ENCODE measurements around the gene TAC4. TPM values are rescaled to one million over a fixed set of nuclear protein-coding genes. Genes with fewer than 3 reads are reported as not detected.

The TAC4 gene
- total and polyA plus RNA-seq, 4 donors: not detected

DNA sequence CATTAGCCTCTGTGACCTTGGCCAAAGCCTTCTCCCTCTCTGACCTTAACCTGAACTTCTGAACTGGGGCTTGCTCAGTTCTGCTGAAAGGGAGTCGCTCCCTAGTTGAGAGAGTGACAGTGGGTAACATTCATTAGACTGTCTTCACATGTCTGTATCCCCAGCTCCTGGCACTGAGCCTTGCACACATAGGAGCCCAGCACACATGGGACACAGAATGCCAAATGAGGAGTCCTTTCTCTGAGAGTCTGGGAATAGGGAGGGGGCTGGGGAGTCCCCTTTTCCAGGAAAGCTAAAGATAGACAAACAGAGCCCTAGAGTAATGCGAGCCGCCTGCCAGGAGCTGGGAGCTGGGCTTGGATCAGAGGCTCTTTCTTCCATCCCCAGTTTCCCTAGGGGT lies 2.5 kb downstream of the TAC4 start:
- 80% methylated on average over 3 of the region's 3 CpGs for WGBS
- Histone ChIP-seq H3K27me3 (ENCODE audit: control insufficient read depth in 4 of 4, insufficient read depth in 4 of 4, low read length in 3 of 4) (no peaks in the 10 kb centered on the region), H3K4me3 (ENCODE audit: low read depth in 1 of 3, low read length in 3 of 3) (no peak overlapping the region), H3K36me3 (ENCODE audit: control insufficient read depth in 4 of 4, insufficient read depth in 3 of 4, low read depth in 1 of 4, low read length in 3 of 4) (no peaks in the 10 kb centered on the region), H3K9me3 (ENCODE audit: control insufficient read depth in 4 of 4, low read length in 3 of 4) (no peaks in the 10 kb centered on the region), H3K9ac (ENCODE audit: low read depth in 1 of 2, low read length in 2 of 2) (no peak overlapping the region), H3K4me1 (ENCODE audit: control insufficient read depth in 4 of 4, insufficient read depth in 4 of 4, low read length in 3 of 4) (peaks cover 0 to 7% (median under 1%) of the 10 kb centered on the region in 4 donors), H3K27ac (ENCODE audit: low read depth in 1 of 2, low read length in 2 of 2) (peak overlapping the region in 1 of 2 donors; percentile 40)
- TF ChIP-seq GABPA (IDR thresholded peaks at IDR 0.05 in 1 of 2, conservative IDR thresholded peaks at IDR 0.05 in 1 of 2) (no peak), NR2F2 (IDR thresholded peaks at IDR 0.05) (peak; percentile 89), RXRA (IDR thresholded peaks at IDR 0.05) (peak; percentile 35 to 59), SP1 (IDR thresholded peaks at IDR 0.05) (peak; percentile 27)
- TF ChIP-seq, protein P1, sequence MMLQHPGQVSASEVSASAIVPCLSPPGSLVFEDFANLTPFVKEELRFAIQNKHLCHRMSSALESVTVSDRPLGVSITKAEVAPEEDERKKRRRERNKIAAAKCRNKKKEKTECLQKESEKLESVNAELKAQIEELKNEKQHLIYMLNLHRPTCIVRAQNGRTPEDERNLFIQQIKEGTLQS (IDR thresholded peaks at IDR 0.05): no peak
- no peak for DNase-seq (ENCODE audit: low spot score)

DNA sequence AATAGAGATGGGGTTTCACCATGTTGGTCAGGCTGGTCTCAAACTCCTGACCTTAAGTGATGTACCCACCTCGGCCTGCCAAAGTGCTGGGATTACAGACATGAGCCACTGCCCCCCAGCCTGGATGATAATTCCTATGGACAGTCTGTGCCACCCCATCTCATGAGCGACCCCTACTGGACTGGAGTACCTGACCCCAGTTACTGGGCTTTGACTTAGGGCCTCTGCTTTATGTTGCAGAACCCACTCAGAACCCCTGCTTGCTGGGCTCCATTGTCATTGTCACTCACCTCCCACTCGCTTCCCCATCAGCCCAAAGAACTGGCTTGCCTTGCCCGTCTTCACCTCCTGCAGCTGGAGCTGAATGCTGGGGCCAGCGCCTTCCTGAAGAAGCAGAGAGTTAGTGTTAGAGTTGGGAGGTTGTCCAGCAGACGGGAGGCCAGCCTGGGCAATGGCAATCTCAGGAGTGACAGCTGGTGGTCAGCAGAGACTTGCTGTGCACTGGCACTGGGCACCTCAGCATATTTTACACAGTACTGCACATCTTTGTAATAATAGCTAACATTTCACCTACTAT lies 4.0 kb downstream of the TAC4 start:
- no peak overlapping the region for H3K27ac ChIP-seq (ENCODE audit: low read depth in 1 of 2, low read length in 2 of 2)
- H3K4me1 ChIP-seq (ENCODE audit: control insufficient read depth in 4 of 4, insufficient read depth in 4 of 4, low read length in 3 of 4): peaks cover 0 to 5% (median 0%) of the 10 kb centered on the region in 4 donors
- peak; percentile 58 for DNase-seq (ENCODE audit: low spot score)
- no peaks in the 10 kb centered on the region for H3K9me3 ChIP-seq (ENCODE audit: control insufficient read depth in 4 of 4, low read length in 3 of 4)
- H3K4me3 ChIP-seq (ENCODE audit: low read depth in 1 of 3, low read length in 3 of 3): no peak overlapping the region
- no peaks in the 10 kb centered on the region for H3K27me3 ChIP-seq (ENCODE audit: control insufficient read depth in 4 of 4, insufficient read depth in 4 of 4, low read length in 3 of 4)
- H3K9ac ChIP-seq (ENCODE audit: low read depth in 1 of 2, low read length in 2 of 2): no peak overlapping the region
- H3K36me3 ChIP-seq (ENCODE audit: control insufficient read depth in 4 of 4, insufficient read depth in 3 of 4, low read depth in 1 of 4, low read length in 3 of 4): no peaks in the 10 kb centered on the region
- TF ChIP-seq SP1 (IDR thresholded peaks at IDR 0.05) (no peak), JUND (IDR thresholded peaks at IDR 0.05) (no peak), EGR1 (IDR thresholded peaks at IDR 0.05; ENCODE audit: low read depth in 2 of 2) (no peak), HNF4G (IDR thresholded peaks at IDR 0.05) (no peak), YY1 (IDR thresholded peaks at IDR 0.05) (no peak), RXRA (IDR thresholded peaks at IDR 0.05) (no peak), HNF4A (conservative IDR thresholded peaks at IDR 0.05) (no peak), TAF1 (conservative IDR thresholded peaks at IDR 0.05) (no peak), RAD21 (IDR thresholded peaks at IDR 0.05) (no peak), FOXA1 (IDR thresholded peaks at IDR 0.05) (no peak), GABPA (IDR thresholded peaks at IDR 0.05 in 1 of 2, conservative IDR thresholded peaks at IDR 0.05 in 1 of 2) (no peak), NR2F2 (IDR thresholded peaks at IDR 0.05) (no peak)
- TF ChIP-seq, protein P1 (IDR thresholded peaks at IDR 0.05): no peak
- TF ChIP-seq, protein P2, sequence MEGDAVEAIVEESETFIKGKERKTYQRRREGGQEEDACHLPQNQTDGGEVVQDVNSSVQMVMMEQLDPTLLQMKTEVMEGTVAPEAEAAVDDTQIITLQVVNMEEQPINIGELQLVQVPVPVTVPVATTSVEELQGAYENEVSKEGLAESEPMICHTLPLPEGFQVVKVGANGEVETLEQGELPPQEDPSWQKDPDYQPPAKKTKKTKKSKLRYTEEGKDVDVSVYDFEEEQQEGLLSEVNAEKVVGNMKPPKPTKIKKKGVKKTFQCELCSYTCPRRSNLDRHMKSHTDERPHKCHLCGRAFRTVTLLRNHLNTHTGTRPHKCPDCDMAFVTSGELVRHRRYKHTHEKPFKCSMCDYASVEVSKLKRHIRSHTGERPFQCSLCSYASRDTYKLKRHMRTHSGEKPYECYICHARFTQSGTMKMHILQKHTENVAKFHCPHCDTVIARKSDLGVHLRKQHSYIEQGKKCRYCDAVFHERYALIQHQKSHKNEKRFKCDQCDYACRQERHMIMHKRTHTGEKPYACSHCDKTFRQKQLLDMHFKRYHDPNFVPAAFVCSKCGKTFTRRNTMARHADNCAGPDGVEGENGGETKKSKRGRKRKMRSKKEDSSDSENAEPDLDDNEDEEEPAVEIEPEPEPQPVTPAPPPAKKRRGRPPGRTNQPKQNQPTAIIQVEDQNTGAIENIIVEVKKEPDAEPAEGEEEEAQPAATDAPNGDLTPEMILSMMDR (IDR thresholded peaks at IDR 0.05; ENCODE audit: low read depth, low read length, missing input control): no peak
- TF ChIP-seq, protein P3, sequence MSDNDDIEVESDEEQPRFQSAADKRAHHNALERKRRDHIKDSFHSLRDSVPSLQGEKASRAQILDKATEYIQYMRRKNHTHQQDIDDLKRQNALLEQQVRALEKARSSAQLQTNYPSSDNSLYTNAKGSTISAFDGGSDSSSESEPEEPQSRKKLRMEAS (IDR thresholded peaks at IDR 0.05): no peak
- TF ChIP-seq, protein P4, sequence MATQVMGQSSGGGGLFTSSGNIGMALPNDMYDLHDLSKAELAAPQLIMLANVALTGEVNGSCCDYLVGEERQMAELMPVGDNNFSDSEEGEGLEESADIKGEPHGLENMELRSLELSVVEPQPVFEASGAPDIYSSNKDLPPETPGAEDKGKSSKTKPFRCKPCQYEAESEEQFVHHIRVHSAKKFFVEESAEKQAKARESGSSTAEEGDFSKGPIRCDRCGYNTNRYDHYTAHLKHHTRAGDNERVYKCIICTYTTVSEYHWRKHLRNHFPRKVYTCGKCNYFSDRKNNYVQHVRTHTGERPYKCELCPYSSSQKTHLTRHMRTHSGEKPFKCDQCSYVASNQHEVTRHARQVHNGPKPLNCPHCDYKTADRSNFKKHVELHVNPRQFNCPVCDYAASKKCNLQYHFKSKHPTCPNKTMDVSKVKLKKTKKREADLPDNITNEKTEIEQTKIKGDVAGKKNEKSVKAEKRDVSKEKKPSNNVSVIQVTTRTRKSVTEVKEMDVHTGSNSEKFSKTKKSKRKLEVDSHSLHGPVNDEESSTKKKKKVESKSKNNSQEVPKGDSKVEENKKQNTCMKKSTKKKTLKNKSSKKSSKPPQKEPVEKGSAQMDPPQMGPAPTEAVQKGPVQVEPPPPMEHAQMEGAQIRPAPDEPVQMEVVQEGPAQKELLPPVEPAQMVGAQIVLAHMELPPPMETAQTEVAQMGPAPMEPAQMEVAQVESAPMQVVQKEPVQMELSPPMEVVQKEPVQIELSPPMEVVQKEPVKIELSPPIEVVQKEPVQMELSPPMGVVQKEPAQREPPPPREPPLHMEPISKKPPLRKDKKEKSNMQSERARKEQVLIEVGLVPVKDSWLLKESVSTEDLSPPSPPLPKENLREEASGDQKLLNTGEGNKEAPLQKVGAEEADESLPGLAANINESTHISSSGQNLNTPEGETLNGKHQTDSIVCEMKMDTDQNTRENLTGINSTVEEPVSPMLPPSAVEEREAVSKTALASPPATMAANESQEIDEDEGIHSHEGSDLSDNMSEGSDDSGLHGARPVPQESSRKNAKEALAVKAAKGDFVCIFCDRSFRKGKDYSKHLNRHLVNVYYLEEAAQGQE (IDR thresholded peaks at IDR 0.05): no peak
- WGBS: 94% methylated on average over 6 of the region's 6 CpGs
